GM12892 (cell line): ENCODE data around the gene GMFB.

Experiments used
- POLR2A ChIP-seq: IDR thresholded peaks from 2 replicates; pipeline ENCODE4 v1.6.1; 2011; ENCODE audit warnings: low read depth, low read length, control low read depth
- TAF1 ChIP-seq: IDR thresholded peaks from 2 replicates; pipeline ENCODE4 v1.6.1; 2011; ENCODE audit warnings: low read depth, mild to moderate bottlenecking, control low read depth, low read length, borderline replicate concordance

DNA sequence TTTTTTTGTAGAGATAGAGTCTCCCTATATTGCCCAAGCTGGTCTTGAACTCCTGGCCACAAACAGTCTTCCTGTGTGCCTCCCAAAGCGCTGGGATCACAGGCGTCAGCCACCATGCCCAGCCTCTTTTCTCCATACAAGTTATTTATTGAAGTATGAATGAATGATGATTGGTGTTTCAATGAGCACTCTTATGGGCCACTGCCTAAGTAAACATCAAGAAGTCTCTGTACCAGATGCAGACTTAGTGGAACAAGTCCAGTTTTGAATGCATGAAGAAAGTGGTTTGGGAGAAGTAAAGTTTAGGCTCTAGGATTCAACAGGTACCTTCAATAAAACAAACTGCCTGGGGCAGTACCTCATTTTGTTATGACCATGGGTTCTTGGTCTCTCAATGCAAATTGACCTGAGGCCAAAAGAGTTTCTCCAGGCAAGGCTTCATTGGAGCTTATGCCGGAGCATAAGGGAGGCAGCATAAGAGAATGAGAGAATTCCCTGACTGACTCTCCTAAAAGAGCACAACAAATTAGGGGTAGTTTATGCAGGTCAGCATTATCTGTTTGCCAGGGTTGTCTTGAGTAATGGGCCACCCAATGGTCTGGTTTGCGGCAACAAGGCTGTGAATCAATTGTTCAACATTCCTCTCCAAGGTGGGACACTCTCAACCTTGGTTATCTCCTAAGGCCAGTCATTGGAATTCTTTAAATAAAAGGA, 1.1 kb upstream of the GMFB start:
- TF ChIP-seq POLR2A: no peak
- no peak for TF ChIP-seq TAF1
